ENCODE measurements around the gene GASK1B. TPM values are rescaled to one million over a fixed set of nuclear protein-coding genes. Genes with fewer than 3 reads are reported as not detected.

GASK1B gene
- total and polyA plus RNA-seq, 2 of the 13 experiments (the other 11 are each of a cell fraction or from before 2014, with no cell fraction given): 29.1 to 40.4 TPM

DNA sequence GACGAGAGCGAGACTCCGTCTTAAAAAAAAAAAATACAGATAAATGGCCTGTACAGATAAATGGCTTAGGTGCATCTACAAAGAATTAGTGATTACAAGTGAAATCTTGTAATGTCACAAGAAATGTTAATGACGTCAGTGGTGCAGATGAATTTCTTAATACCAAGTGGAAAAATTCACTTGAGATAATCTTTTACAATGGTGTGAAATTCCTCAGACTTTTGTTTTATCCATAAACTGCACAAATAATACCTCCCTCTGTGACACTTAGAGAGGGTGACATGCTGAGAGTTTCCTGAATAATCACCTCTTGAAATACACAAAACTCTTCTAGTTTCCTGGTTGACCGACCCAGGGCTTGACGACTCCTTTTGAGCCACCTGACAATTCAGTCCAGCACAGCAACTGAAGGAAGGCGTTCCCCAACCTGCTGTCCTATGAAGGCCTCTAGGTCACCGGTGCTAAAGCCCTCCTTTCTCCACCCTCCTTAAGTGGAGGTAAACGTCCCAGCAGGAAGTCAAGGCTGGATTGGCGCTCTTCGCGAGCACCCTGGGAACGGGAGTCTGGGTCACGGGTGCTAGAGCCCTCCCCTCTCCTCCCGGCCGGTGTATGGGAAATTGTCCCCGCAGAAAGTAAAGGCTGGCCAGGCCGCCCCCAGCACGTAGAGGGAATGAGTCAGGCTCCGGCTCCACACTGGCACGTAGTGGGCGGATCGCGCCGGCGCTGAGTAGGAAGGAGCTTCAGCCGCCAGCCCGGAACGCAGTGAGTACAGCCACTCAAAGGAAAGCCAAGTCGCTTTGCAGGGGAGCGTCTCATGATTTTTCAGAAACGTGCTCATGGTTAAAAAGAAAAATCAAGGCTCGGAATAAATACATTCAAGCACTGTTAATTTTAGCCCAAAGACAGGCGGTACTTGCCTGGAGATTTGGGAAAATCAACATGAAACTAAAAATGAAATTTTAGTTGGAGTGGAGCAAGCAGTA is 37.3 kb upstream of the GASK1B start, which contains the start of gene TMEM144 (continued):
- TF ChIP-seq HNRNPK (IDR thresholded peaks at IDR 0.05; ENCODE audit: low read depth, low read length, poor library complexity, severe bottlenecking): no peak
- no peak for TF ChIP-seq ZBTB8A (CRISPR knock-in tag; IDR thresholded peaks at IDR 0.05; ENCODE audit: borderline replicate concordance, low read depth)
- no peak for TF ChIP-seq CSRNP2 (CRISPR knock-in tag; conservative IDR thresholded peaks at IDR 0.05; ENCODE audit: low read depth)
- TF ChIP-seq MAFF (IDR thresholded peaks at IDR 0.05; ENCODE audit: low read depth, low read length): no peak
- TF ChIP-seq IRX3 (CRISPR knock-in tag; IDR thresholded peaks at IDR 0.05; ENCODE audit: borderline replicate concordance, low read depth): no peak
- TF ChIP-seq, protein P1, sequence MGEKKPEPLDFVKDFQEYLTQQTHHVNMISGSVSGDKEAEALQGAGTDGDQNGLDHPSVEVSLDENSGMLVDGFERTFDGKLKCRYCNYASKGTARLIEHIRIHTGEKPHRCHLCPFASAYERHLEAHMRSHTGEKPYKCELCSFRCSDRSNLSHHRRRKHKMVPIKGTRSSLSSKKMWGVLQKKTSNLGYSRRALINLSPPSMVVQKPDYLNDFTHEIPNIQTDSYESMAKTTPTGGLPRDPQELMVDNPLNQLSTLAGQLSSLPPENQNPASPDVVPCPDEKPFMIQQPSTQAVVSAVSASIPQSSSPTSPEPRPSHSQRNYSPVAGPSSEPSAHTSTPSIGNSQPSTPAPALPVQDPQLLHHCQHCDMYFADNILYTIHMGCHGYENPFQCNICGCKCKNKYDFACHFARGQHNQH (CRISPR knock-in tag; IDR thresholded peaks at IDR 0.05): peak; percentile 49; the same call in 1 of the 2 replicates
- no peak for TF ChIP-seq KLF13 (CRISPR knock-in tag; IDR thresholded peaks at IDR 0.05)
- no peak for TF ChIP-seq ZNF235 (CRISPR knock-in tag; IDR thresholded peaks at IDR 0.05; ENCODE audit: borderline replicate concordance)
- TF ChIP-seq GLI4 (CRISPR knock-in tag; IDR thresholded peaks at IDR 0.05; ENCODE audit: borderline replicate concordance): no peak
- no peak for TF ChIP-seq SIX1 (CRISPR knock-in tag; IDR thresholded peaks at IDR 0.05; ENCODE audit: borderline replicate concordance)
- TF ChIP-seq PRDM10 (CRISPR knock-in tag; IDR thresholded peaks at IDR 0.05; ENCODE audit: low read depth): peak; percentile 86
- peak; percentile 24 for TF ChIP-seq ZNF781 (CRISPR knock-in tag; IDR thresholded peaks at IDR 0.05; ENCODE audit: borderline replicate concordance, not compliant biosample characterization)
- no peak for TF ChIP-seq MAFG (CRISPR knock-in tag; IDR thresholded peaks at IDR 0.05)
- peak; percentile 70; the same call in 1 of the 2 replicates for TF ChIP-seq ZNF12 (CRISPR knock-in tag; IDR thresholded peaks at IDR 0.05)
- no peak for TF ChIP-seq NFE2L1 (CRISPR knock-in tag; IDR thresholded peaks at IDR 0.05; ENCODE audit: borderline replicate concordance)
- no peak for TF ChIP-seq ZSCAN30 (CRISPR knock-in tag; IDR thresholded peaks at IDR 0.05)
- no peak for TF ChIP-seq TCF7L2 (IDR thresholded peaks at IDR 0.05; ENCODE audit: low read depth, low read length)
- TF ChIP-seq, protein P2, sequence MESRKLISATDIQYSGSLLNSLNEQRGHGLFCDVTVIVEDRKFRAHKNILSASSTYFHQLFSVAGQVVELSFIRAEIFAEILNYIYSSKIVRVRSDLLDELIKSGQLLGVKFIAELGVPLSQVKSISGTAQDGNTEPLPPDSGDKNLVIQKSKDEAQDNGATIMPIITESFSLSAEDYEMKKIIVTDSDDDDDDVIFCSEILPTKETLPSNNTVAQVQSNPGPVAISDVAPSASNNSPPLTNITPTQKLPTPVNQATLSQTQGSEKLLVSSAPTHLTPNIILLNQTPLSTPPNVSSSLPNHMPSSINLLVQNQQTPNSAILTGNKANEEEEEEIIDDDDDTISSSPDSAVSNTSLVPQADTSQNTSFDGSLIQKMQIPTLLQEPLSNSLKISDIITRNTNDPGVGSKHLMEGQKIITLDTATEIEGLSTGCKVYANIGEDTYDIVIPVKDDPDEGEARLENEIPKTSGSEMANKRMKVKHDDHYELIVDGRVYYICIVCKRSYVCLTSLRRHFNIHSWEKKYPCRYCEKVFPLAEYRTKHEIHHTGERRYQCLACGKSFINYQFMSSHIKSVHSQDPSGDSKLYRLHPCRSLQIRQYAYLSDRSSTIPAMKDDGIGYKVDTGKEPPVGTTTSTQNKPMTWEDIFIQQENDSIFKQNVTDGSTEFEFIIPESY (CRISPR knock-in tag; IDR thresholded peaks at IDR 0.05): no peak
- no peak for TF ChIP-seq ZNF557 (CRISPR knock-in tag; IDR thresholded peaks at IDR 0.05)
